NCI-H1694 (cell line): ENCODE data around the gene ALPL.

Experiments
- DNase-seq: peaks from one replicate; lab custom pipeline; 2025; lab: John Stamatoyannopoulos, UW

ALPL gene

DNA sequence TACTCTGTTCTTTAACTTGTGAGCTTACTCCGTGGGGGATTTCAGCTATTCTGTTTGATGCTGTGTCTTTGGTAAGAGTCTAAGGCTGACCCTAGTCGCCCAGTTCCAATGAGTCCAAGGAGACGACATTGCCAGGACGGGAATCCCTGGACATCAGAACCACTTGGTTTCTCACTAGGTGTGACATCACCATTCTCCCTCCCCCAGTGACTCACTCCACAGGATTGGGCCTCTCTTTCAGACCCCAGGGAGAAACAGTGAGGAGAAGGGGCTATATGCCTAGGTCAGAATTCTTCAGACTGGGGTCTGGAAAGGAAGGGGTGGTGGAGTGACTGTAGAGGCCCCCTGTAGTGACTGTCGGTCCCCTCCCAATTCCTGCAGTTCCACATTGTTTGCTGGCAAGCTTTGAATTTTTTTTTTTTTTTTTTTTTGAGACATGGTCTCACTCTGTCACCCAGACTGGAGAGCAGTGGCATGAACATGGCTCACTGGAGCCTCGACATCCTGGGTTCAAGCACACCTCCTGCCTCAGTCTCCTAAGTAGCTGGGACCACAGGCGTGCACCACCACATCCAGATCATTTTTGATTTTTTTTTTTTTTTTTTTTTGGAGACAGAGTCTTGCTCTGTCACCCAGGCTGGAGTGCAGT, 21.3 kb downstream of the ALPL start:
- no peak for DNase-seq

DNA sequence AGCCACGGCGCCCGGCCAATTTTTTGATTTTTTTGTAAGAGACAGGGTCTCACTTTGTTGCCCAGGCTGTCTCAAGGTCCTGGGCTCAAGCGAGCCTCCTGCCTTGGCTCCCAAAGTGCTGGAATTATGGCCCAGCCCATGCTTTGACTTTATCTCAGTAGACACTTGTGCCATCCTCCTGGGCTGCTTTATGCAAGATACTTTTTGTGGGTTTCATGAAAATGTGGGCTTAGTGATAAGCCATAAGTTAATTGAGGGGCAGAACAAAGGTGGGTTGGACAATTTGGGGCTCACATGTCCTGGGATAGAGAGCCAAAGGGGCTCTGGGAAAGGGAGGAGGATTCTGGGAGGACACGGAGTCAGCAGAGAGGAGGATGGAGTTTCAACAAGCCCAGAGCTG, 22.0 kb downstream of the ALPL start:
- no peak for DNase-seq

DNA sequence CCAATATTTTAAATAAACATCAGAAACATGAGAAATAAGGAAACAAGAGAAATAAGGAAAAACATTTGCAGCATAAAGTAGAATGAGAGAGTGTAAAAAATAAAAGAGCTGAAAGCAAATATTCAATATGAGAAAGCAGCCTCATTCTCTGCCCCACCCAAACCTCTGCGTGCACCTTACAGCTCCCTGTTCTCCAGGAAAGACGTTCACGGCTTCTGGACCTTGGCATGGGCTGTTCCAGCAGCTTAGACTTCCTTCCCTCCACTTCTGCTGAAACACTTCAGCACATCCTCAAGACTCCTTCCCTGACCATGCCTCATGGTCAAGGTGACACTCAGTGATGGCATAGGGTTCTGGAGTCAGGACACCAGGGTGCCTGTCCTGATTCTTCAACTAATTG, 23.3 kb downstream of the ALPL start:
- DNase-seq: no peak

DNA sequence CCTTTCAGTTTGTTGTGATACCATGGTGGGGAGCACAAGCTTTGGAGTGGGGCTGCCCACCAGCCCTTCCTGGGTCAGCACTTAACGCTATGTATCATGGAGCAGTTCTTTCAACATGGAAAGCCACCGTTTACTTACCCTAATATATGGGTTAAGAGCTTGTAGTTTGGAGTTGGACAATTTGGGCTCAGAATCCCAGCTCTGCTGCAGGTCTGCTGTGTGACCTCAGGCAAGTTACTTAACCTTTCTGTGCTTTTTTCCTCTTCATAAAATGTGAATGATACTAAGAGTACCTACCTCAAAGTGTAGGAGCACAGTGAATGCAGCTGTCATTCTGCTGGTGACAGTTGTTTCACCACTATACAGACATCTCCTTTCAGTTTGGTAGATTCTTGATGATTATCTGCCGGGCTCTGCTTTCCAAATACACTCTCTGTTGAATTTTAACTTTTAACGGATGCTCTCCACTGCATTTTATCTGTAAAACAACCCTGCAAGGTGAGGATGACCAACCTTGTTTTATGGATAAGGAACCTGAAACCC, 23.8 kb downstream of the ALPL start:
- DNase-seq: no peak

DNA sequence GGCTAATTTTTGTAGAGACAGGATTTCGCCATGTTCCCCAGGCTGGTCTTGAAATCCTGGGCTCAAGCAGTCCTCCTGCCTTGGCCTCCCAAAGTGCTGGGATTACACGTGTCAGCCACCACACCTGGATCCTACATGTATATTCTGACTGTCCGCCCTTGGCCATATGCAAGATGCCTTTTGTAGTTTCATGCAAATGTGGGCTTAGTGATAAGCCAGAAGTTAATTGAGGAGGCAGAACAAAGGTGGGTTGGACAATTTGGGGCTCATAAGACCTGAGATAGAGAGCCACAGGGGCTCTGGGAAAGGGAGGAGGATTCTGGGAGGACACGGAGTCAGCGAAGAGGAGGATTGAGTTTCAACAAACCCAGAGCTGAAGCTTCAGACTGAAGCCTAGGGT, 24.9 kb downstream of the ALPL start:
- DNase-seq: no peak

DNA sequence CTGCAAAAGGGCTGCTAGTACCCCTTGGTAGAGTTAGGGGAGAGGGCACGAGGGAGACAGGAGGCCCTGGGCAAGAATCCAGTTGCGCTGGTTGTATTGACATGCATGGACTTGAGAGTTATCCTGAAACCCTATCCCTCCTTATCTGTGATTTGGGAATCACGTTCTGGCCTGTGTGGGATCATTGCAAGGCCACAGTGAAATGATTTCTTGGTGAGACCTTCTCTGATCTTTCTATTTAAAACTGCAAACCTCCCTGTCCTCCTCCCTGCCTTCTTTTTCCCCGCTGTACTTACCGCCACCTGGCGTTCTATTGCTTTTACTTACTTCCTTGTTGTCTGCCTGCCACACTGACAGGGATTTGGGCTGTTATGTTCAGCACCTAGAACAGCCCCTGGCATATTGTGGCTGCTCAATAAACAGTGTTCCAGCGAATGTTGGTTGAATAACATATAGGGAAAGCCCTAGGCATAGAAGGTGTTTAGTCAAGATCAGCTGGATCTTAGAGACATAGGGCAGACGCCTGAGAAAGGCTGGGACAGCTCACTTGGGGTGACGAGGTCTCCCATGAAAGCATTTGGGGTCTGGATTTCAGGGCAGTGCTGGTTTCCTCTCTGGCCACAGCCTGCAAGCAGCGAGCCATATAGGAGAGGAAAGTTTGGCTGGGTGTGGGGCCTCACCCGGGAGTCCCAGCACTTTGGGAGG, 25.6 kb downstream of the ALPL start:
- DNase-seq: peak; percentile 34

DNA sequence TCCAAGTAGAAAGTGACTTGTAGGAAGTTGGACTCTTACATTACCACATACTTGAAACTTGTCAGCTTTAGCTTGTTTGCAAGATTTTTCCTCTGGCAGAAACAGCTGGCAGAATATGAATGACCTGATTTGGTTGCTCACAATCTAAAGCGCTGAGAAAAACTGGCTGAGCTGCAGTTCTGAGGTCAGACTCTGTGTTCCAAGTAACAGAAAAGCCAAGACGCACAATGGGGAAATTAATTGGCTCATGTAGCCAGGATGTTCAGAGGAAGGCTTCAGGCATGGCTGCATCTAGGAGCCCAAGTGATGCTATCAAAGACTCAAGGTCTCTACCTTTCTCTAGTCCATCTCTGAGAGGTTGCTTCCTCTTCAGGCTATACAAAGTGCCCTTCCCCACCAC, 27.0 kb downstream of the ALPL start:
- no peak for DNase-seq

DNA sequence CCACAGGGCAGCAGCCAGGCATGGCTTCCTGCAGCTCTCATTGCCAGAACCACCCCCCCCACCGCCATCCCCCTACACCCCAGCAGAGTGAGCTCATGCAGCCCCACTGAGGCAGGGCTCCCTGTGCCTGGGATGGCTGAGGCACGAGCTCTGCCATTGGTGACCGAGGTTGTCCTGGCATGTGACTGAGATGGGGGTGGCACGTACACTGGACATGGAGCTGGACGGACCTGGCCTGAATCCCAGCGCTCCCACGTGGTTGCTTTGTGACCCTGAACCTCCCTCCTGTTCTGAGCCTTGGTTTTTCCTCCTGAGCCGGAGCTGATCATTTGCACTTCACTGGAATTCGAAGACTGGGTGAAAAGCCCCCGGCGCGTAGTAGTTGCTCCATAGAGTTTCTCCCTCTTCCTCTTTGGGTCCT, 28.3 kb downstream of the ALPL start:
- no peak for DNase-seq

DNA sequence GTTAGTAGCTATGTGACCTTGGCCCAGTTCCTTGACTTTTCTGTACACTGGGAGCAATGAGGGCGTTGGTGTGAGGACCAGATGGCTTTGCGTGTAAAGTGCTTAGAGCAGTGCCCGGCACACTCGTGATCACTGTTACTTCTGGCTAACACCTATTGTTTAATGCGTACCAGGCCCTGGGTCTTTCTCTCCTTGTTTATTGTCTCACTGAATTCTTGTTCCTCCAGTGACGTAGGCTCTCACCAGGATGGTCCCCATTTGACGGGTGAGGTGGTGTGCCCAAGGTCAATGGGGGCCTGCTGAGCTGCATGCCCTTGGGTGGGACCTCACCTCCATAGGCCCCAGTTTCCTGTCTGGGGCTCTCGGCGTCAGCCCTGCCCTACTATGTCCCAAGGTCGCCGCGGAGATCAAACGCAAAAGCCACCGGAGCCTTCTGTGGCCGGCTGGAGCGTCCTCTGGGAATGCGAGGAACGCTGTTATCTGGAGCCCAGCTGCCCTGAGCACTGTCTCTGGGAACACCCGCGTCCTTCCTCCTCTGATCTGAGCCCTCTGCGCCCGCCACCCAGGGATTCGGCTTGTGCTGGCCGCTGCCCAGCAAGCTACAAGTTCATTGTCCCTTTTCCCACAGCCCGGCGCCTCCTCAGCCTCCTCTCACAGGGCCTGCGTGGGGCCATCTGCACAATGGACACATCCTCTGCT, 28.9 kb downstream of the ALPL start:
- no peak for DNase-seq

DNA sequence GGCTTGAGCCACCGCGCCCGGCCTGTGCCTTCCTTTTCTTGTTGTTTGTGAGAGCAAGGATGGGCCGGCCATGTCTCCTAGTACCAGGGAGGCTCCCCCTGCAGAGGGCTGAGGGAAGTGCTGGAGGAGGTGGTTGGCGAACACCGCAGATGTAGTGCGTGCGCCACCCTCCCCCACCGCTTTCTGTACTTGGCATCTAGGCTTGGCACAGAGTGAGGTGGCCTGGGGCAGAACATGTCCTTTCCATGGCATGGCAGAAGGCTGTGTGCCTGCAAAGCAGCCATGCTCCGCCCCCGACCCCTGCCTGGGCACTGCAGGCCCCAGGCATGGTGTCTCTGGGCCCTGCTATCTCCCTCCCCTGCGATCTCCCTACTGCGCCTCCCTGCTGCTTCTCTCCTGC, 30.7 kb downstream of the ALPL start:
- DNase-seq: no peak

DNA sequence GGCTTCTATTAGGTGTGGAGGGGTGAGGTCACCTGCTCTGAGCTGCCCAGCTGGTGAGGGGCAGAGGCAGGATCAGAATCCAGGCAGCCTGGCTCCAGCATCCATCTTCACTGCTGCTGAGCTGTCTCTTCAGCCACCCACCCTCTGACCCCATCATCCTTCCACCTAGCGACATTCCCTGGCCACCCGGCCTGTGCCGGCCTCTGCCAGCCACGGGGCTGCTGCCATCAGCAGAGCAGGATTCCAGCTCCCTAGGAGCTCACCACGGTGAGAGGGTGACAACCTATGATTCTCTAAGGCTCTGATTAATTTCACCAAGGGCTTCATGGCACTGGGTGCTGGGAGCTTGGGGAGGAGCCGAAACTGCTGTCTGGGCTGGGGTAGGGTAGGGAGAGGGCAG, 32.1 kb downstream of the ALPL start:
- DNase-seq: no peak

DNA sequence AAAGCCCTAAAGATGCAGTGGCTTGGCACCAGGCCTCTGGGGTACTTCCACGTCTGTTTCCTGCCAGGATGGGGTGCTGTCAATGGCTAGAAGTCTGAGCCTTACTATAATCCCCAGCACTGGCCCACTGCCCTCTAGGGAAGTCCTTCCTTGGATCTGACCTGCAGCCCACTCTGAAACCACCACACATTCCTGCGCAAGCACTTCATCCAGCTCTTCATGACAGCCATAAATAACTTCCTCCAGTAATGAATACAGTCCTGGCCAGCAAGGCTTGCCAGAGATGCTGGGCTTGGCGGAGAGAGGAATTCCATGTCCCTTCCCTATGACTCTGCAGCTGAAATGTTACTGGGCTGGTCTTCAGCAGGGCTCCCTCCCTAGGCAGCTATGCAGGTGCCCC, 32.6 kb downstream of the ALPL start:
- DNase-seq: no peak

DNA sequence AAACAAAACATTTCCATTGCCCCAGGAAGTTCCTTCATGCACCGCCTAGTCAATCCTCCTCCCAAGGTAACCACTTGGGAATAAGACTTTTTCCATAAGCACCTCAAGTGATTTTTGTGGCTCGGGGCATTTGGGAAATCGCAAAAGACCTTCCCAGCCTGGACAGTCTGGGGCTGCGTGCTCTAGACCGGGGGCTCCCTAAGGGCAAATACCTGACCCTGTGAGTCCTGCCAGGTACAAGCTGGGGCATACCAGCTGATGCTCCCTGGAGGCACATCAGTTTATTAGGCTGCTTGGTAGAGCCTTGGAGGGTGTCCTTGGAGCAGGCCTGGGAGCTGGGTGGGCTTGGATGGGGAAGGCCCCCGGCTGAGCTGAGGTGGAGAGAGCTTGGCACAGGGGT, 34.4 kb downstream of the ALPL start:
- no peak for DNase-seq

DNA sequence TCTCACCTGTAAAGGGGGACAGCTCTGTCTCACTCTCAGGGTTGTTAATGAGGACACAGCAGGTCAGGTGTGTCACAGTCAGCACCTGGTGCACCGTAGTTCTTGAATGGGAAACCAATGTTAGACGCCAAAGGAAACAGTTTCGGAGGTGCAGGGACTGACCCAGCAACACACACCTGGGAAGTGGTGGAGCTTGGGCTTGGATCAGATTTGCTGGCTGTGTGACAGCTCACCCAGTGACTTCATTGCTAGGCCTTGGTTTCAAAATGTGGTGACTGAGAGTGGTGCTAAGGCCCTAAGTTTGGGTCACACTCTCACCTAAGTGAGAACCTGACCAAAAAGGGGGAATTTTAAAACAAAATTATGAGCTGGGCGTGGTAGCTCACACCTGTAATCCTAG, 34.9 kb downstream of the ALPL start:
- no peak for DNase-seq

DNA sequence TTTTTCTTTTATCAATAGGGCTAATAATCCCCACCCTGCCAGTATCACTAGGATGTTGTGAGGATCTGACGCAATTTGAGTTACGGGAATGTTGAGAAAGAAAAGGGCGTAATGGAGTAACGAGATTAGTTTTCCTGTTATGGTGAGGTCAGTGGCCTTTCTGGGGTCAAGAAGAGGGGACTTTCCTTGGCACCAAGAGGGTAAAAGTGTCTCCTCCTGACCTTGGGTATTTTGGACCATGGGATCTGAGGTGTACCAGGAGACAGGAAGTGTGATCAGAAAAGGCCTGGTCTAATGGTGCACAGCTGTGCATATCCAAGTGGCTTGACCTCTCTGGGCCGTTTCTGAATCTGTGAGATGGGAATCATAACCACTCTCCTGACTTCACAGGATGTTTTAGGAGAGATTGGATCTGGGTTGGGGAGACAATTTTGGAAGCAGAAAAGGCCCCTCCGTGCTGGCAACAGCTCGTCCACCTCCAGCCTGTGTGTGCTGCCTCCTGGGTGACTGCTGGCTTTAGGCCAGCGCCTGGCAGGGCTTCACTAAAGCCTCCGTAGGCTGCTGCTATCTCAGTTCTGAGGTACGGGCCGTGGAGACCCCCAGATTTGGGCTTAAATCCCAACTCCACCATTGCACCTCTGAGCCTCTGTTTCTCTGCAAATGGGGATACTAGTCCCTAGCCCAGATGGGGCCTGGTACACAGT, 37.1 kb downstream of the ALPL start:
- no peak for DNase-seq

DNA sequence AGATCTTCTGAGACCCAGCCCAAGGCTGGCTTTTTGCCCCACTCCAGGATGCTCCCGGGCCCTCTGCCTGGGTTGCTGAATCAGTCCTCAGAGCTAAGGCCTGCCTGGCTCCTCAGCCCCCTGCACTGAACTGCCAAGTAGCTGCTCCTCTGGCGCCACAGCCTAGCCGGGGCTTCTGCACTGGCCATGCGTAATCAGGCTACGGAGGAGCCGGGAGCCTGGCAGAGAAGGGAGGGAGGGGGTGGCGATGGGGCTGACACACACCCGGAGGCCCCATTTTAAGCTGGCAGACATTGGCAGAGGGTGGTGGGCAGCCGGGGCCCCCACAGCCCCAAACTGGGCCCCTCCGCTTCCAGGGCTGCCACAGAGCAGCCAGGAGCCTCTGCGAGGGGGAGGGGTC, 38.7 kb downstream of the ALPL start:
- no peak for DNase-seq

DNA sequence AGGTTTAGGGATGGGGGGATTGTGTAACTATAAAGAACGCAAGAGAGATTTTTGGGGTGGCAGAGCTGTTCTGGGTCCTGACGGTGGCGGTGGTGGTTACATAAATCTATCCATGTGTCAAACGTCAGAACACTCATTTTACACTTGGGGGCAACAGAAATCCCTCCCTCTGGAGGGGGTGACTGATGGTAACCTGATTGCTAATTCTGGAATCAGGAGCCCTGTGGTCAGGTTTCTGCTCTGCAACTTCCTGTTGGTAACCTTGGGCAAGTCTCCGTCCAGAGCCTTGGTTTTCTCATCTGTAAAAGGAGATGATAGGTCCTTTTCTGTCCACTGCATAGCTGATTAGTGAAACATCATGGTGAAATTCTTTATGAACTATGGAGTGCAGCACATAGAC, 40.9 kb downstream of the ALPL start:
- DNase-seq: no peak

DNA sequence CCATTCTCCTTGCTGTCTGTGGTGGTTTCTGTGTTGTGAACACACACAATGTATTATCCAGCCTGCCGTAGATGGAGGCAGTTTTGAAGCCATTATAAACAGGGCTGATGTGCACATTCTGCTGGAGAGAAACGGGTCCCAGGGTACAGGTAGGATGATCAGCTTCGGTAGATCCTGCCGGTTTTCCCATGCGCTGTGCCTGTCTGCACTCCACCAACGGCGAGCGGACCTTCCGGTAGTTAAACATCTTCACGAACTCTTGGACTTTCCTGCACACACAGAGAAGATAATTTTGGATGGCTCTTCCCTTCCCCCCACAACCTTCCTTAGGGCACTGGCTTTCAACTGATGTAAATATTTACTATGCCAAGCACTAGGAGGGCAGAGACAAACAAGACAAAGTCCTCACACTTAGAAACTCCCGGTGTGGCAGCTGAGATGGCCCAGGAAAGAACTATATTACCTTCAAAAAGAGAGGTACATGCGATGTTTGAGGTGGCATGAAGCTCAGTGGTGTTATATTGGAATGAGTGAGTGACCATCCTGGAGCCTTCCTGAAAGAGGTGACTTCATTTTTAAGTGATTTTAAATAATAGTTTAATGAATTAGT, 41.7 kb downstream of the ALPL start:
- DNase-seq: no peak

DNA sequence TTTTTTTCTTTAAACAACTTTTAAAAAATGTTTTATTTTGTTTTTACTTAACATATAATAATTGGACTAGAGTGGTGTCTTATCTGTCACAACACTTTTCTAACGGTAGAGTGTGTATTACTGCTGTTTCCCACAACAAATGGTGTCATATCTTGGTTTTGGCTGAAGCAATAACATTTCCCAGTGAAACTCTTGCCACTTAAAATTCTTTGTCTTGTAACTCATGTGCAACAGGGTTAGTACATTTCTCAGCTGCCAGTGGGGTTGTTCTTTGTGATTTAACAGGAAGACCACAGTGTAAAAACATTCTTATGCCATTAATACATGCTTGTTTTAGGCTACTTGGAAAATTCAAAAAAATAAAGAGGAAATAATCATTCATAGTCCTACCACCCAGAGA, 43.5 kb downstream of the ALPL start:
- DNase-seq: no peak

DNA sequence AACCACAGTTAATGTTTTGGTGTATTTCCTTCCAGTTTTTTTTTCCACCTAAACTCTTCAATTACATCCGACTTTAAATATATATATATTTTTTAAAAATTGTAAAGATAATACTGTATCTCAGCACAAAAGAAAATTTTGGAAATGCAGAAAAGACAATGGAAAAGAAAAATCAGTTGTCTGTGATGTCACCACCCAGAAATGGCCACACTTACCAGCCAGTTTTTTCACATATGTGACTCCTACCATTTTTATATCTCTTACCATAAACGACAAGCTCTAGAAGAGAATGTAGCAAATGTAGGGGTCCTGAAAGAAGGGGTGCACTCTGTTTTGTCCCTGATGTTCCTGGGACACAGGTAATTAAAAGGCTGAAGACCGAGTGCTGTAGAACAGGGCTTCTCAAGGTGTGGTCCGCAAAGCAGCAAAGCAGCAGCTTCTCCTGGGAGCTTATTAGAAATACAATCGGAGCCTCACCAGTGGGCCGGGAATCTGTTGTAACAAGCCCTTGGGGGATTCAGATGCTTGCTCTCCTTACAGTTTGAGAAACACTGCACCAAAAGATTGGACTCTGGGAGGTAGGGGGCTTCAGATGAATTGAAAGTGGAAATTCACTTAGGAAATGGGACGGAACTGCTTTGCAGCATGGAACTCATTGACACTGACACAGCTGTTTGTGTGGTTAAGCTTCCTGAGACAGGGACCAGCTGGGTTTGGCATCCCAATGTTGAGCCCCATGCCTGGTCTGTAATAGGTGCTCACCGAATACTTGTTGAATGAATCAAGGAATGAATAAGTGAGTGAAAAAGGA, 44.1 kb downstream of the ALPL start:
- no peak for DNase-seq
